C4-2B (cell line): ENCODE data around the gene KIAA1191.

ENCODE experiments used
- CTCF ChIP-seq: fragments of 450-650 bp; conservative IDR thresholded peaks from 2 replicates; pipeline ENCODE4 v1.5.1; 2017; ENCODE audit warnings: mild to moderate bottlenecking
- ZFX ChIP-seq: fragments of 450-650 bp; IDR thresholded peaks from 2 replicates; pipeline ENCODE4 v1.6.1; 2017

GRCh38 chr5:176391999-176392398 is 30.4 kb upstream of the KIAA1191 start:
- TF ChIP-seq CTCF, result no peak
- no peak for TF ChIP-seq ZFX
